NB4 (cell line): Measurements from ENCODE around the gene PTRH1.

Experiments
- DNase-seq: peaks from one replicate; pipeline ENCODE4 v3.0.0; 2010; ENCODE audit warnings: low read depth
- H3K4me3 ChIP-seq: one replicate; pipeline ENCODE4 v1.5.1; 2011; ENCODE audit warnings: mild to moderate bottlenecking, low read depth, low read length, moderate library complexity
- CTCF ChIP-seq: IDR thresholded peaks from one replicate; pipeline ENCODE4 v1.5.1; 2012; ENCODE audit warnings: low read depth, low read length
- MYC ChIP-seq: IDR thresholded peaks from 2 replicates; pipeline ENCODE4 v1.6.1; 2011; ENCODE audit warnings: low read depth, low read length
- POLR2A ChIP-seq: IDR thresholded peaks from 2 replicates; pipeline ENCODE4 v1.6.1; 2011; ENCODE audit warnings: mild to moderate bottlenecking; ENCODE audit not compliant: insufficient read length; ENCODE audit errors: extremely low read depth
- TF ChIP-seq, protein P1 (sequence below): IDR thresholded peaks from 2 replicates; pipeline ENCODE4 v1.6.1; 2011; ENCODE audit warnings: low read depth, low read length

Gene PTRH1

DNA sequence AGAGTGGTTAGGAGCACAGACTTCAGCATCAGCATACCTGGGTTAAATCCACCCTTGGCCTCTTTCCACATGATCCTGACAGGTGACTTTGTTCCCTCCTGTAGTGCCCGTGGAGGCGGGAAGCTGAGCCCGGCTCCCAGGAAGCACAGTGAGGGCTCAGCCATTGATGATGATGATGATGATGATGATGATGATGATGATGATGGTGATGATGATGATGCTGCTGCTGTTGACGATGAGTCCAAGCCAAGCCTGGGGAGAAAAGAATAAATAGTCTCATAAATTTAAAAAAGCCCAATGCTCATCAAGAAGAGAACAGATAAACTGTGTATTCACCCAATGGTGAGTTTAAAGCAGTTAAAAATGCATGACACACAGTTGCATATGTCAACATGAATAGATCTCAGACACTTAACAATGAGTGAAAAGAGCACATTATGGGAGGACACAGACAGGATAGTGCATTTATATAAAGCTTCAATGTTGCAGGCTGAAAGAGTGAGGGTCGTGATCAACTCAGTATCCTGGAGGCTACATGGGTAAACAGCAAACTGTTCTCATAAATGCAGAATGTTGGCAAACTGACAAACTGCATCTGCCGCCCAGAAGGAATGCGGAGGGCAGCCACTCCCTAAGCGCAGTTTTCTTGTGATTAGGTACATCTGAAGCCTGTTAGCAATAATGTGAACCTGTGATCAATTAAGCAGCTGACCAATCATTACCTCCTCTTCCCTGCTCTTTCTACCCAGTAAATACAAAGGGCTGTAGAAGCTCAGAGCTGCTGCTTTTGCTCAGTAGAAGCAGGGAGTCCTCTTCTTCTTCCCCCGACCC is 20.4 kb downstream of the PTRH1 start:
- H3K4me3 ChIP-seq: no peak overlapping the region
- no peak for DNase-seq
- TF ChIP-seq POLR2A (no peak), MYC (no peak)

DNA sequence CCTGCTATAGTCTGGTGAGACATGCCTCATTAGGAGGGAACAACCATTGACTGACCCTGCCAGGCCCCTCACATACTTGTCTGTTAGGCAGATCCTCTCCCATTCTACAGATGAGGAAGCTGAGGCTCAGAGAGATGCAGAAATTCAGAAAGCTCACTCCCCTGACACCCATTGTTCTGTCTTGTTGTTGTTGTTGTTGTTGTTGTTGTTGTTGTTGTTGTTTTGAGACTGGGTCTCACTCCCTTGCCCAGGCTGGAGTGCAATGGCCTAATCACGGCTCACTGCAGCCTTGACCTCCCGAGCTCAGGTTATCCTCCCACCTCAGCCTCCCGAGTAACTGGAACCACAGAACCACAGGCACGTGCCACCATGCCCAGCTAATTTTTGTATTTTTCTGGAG is 21.8 kb downstream of the PTRH1 start:
- no peak for DNase-seq
- H3K4me3 ChIP-seq: no peak overlapping the region
- TF ChIP-seq POLR2A: no peak

GRCh38 chr9:127693143-127693542 is 22.3 kb downstream of the PTRH1 start:
- H3K4me3 ChIP-seq: no peak overlapping the region
- no peak for TF ChIP-seq MYC
- TF ChIP-seq, protein P1, sequence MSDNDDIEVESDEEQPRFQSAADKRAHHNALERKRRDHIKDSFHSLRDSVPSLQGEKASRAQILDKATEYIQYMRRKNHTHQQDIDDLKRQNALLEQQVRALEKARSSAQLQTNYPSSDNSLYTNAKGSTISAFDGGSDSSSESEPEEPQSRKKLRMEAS: no peak
- TF ChIP-seq POLR2A: no peak
- TF ChIP-seq CTCF: no peak
- DNase-seq: no peak

- DNase-seq: no peak
- TF ChIP-seq CTCF (no peak), POLR2A (no peak), MYC (no peak)
- TF ChIP-seq, protein P1: no peak
Observed at GRCh38 chr9:127692071-127692470, 23.4 kb downstream of the PTRH1 start.

DNA sequence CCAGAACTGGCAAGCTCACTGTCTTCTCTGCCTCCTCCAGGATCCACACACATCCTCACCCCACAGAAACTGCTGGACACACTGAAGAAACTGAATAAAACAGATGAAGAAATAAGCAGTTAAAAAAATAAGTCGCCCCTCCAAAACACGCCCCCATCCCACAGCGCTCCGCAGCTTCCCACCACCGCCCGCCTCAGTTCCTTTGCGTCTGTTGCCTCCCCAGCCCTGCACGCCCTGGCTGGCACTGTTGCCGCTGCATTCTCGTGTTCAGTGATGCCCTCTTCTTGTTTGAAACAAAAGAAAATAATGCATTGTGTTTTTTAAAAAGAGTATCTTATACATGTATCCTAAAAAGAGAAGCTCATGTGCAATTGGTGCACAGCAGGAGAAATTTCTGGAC is 24.7 kb downstream of the PTRH1 start:
- TF ChIP-seq POLR2A (no peak), CTCF (no peak), MYC (no peak)
- TF ChIP-seq, protein P1: no peak
- H3K4me3 ChIP-seq: no peak overlapping the region
- DNase-seq: no peak

More at GRCh38 chr9:127692071-127692470, 23.4 kb downstream of the PTRH1 start:
- no peak overlapping the region for H3K4me3 ChIP-seq

- no peak for DNase-seq
- no peak overlapping the region for H3K4me3 ChIP-seq
- TF ChIP-seq, protein P1: no peak
- TF ChIP-seq CTCF (no peak), MYC (no peak), POLR2A (no peak)
Observed at GRCh38 chr9:127689329-127690000, 26.0 kb downstream of the PTRH1 start.
